HepG2 (cell line): Measurements from ENCODE around the gene CRIP1. TPM values are rescaled to one million over a fixed set of nuclear protein-coding genes. Genes with fewer than 3 reads are reported as not detected.

Experiments used
- IRF9 ChIP-seq: sonication (generic); formaldehyde crosslinking; IDR thresholded peaks from 2 replicates; pipeline ENCODE4 v1.8.0; 2022; ENCODE audit warnings: missing genetic modification reagents, mild to moderate bottlenecking, borderline replicate concordance
- PRDM15 ChIP-seq: sonication (generic); formaldehyde crosslinking; IDR thresholded peaks from 2 replicates; pipeline ENCODE4 v1.4.0; 2020; ENCODE audit warnings: missing genetic modification reagents
- REL ChIP-seq: sonication (generic); formaldehyde crosslinking; conservative IDR thresholded peaks from 2 replicates; pipeline ENCODE4 v1.8.0; 2022; ENCODE audit warnings: mild to moderate bottlenecking, missing genetic modification reagents, moderate library complexity
- SKI ChIP-seq: fragments of 450-650 bp; IDR thresholded peaks from one replicate; pipeline ENCODE4 v1.6.1; 2018; ENCODE audit warnings: mild to moderate bottlenecking; ENCODE audit not compliant: partially characterized antibody
- SSRP1 ChIP-seq: IDR thresholded peaks from 2 replicates; pipeline ENCODE4 v1.6.1; 2016; ENCODE audit warnings: control low read depth
- TBL1XR1 ChIP-seq: fragments of 150-350 bp; IDR thresholded peaks from 2 replicates; pipeline ENCODE4 v1.6.1; 2014; ENCODE audit warnings: borderline replicate concordance, low read length; ENCODE audit not compliant: partially characterized antibody
- WIZ ChIP-seq: sonication (generic); formaldehyde crosslinking; IDR thresholded peaks from 2 replicates; pipeline ENCODE4 v1.5.1; 2020; ENCODE audit warnings: mild to moderate bottlenecking, missing genetic modification reagents
- ZBTB46 ChIP-seq: sonication (generic); formaldehyde crosslinking; IDR thresholded peaks from 2 replicates; pipeline ENCODE4 v1.4.0; 2020; ENCODE audit warnings: mild to moderate bottlenecking, missing genetic modification reagents, borderline replicate concordance
- ZFAT ChIP-seq: sonication (generic); formaldehyde crosslinking; conservative IDR thresholded peaks from 2 replicates; pipeline ENCODE4 v1.8.1; 2023; ENCODE audit warnings: missing genetic modification reagents, inconsistent platforms
- ZHX2 ChIP-seq, 2 experiments: sonication (generic) in 1 of 2; formaldehyde crosslinking in 1 of 2; IDR thresholded peaks; 2 replicates each; pipeline versions ENCODE4 v1.6.1 to v1.9.0; 2014 to 2022; ENCODE audit warnings: antibody characterized with exemption in 1 of 2, borderline replicate concordance in 1 of 2, inconsistent platforms in 1 of 2, low read depth in 1 of 2, missing genetic modification reagents in 1 of 2
- ZNF567 ChIP-seq: sonication (generic); formaldehyde crosslinking; IDR thresholded peaks from 2 replicates; pipeline ENCODE4 v1.8.1; 2023; ENCODE audit warnings: mild to moderate bottlenecking, missing genetic modification reagents, borderline replicate concordance
- ZNF589 ChIP-seq: sonication (generic); formaldehyde crosslinking; conservative IDR thresholded peaks from 2 replicates; pipeline ENCODE4 v1.8.0; 2022; ENCODE audit warnings: mild to moderate bottlenecking, moderate library complexity, missing genetic modification reagents
- ZNF747 ChIP-seq: sonication (generic); formaldehyde crosslinking; IDR thresholded peaks from 2 replicates; pipeline ENCODE4 v1.8.1; 2023; ENCODE audit warnings: missing genetic modification reagents, mild to moderate bottlenecking, borderline replicate concordance
- ZNF782 ChIP-seq: sonication (generic); formaldehyde crosslinking; IDR thresholded peaks from 2 replicates; pipeline ENCODE4 v1.4.0; 2020; ENCODE audit warnings: missing genetic modification reagents, mild to moderate bottlenecking, borderline replicate concordance
- polyA plus RNA-seq, 8 experiments: library from polyadenylated mRNA; depleted of rRNA in 3 of 8; stranded (reverse) in 7 of 8; unstranded in 1 of 8; fragments of >200 nt; fragmentation: Illumina TruSeq in 4 of 8; extraction: Trizol in 4 of 8; gene quantifications; 2 replicates each; pipeline versions ENCODE4 v1.2.1 to v1.2.3, GENCODE V29; 2011 to 2016; ENCODE audit warnings: low read depth in 4 of 8, missing spikeins in 1 of 8, mixed read lengths in 1 of 8; ENCODE audit not compliant: insufficient read depth in 1 of 8
- total RNA-seq, 5 experiments: library from RNA; depleted of rRNA; stranded (reverse); fragments of >200 nt; fragmentation: Illumina TruSeq; extraction: Trizol; gene quantifications; 2 replicates each; pipeline ENCODE4 v1.2.3, GENCODE V29; 2016; ENCODE audit warnings: low read depth in 1 of 5

The CRIP1 gene
- total and polyA plus RNA-seq, 2 of the 13 experiments (the other 11 are each of a cell fraction or from before 2014, with no cell fraction given): 53.9 to 59.5 TPM

- TF ChIP-seq ZHX2 (IDR thresholded peaks at IDR 0.05; ENCODE audit: low read depth) (no peak), ZHX2 (CRISPR knock-in tag; IDR thresholded peaks at IDR 0.05; ENCODE audit: borderline replicate concordance) (no peak), SKI (no peak), ZNF567 (CRISPR knock-in tag) (no peak), ZBTB46 (CRISPR knock-in tag) (no peak), ZNF589 (CRISPR knock-in tag) (0 out of 2 replicates have a peak, but pooled peaks have one; percentile 62), REL (CRISPR knock-in tag) (no peak), ZFAT (CRISPR knock-in tag) (no peak), WIZ (no peak), SSRP1 (CRISPR knock-in tag) (no peak), PRDM15 (CRISPR knock-in tag) (peak; percentile 91), IRF9 (CRISPR knock-in tag) (no peak), ZNF747 (CRISPR knock-in tag) (0 out of 2 replicates have a peak, but pooled peaks have one; percentile 26), ZNF782 (CRISPR knock-in tag) (no peak), TBL1XR1 (no peak)
These were observed 8.7 kb downstream of the CRIP1 start (continued) for GRCh38 chr14:105495101-105495989.
